Uterus (tissue), 2 donors: ENCODE measurements around the gene MYO9A.

Source experiments
- POLR2A ChIP-seq, 2 donors: fragments of 450-650 bp; IDR thresholded peaks; one replicate each; pipeline ENCODE4 v1.6.1; 2016; ENCODE audit warnings: antibody characterized with exemption in 2 of 2, mild to moderate bottlenecking in 1 of 2, moderate library complexity in 1 of 2
- TF ChIP-seq, protein P1 (sequence below), 4 experiments: fragments of 200-600 bp in 2 of 4; fragments of 450-650 bp in 2 of 4; sonication (generic) in 2 of 4; IDR thresholded peaks; one replicate each; pipeline ENCODE4 v1.5.1; 2016 to 2019; ENCODE audit warnings: antibody characterized with exemption in 4 of 4, mild to moderate bottlenecking in 2 of 4, moderate library complexity in 1 of 4

DNA sequence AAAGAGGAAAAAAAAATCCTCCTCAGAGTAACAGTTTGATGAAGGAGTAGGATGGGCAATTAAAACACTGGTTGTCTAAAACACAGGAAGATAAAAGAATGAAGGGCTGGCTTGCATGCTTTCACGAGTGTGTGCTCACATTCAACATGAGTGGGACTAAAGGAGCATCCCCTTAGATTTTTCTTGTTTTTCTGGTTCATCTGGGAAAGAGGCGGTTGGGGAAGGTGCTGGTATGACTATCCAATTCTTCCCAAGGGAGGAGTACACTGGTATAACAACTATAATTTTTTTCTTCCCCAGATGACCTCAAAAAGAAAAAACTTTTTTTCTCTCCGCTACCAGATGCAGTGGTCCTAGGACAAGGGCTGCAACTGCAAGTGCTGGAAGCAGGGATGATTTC is 143.7 kb downstream of the MYO9A start:
- TF ChIP-seq POLR2A (IDR thresholded peaks at IDR 0.05), result no peak
- TF ChIP-seq, protein P1, sequence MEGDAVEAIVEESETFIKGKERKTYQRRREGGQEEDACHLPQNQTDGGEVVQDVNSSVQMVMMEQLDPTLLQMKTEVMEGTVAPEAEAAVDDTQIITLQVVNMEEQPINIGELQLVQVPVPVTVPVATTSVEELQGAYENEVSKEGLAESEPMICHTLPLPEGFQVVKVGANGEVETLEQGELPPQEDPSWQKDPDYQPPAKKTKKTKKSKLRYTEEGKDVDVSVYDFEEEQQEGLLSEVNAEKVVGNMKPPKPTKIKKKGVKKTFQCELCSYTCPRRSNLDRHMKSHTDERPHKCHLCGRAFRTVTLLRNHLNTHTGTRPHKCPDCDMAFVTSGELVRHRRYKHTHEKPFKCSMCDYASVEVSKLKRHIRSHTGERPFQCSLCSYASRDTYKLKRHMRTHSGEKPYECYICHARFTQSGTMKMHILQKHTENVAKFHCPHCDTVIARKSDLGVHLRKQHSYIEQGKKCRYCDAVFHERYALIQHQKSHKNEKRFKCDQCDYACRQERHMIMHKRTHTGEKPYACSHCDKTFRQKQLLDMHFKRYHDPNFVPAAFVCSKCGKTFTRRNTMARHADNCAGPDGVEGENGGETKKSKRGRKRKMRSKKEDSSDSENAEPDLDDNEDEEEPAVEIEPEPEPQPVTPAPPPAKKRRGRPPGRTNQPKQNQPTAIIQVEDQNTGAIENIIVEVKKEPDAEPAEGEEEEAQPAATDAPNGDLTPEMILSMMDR (IDR thresholded peaks at IDR 0.05), result no peak
